Lower leg skin (tissue), 4 donors: ENCODE data around the gene MGLL. TPM values are rescaled to one million over a fixed set of nuclear protein-coding genes. Genes with fewer than 3 reads are reported as not detected.

Experiments used
- DNase-seq, 2 donors: peaks; one replicate each; pipeline ENCODE4 v3.0.0-alpha.2; 2019; ENCODE audit warnings: low spot score in 2 of 2
- H3K4me3 ChIP-seq: fragments of 200-600 bp; sonication (generic); 2 replicates; pipeline ENCODE4 v1.5.1; 2017; ENCODE audit warnings: mild to moderate bottlenecking, low read depth; ENCODE audit not compliant: poor library complexity, severe bottlenecking
- CTCF ChIP-seq, 3 donors: fragments of 450-650 bp; IDR thresholded peaks; one replicate each; pipeline ENCODE4 v1.5.1; 2016; ENCODE audit warnings: antibody characterized with exemption in 3 of 3, mild to moderate bottlenecking in 3 of 3, moderate library complexity in 2 of 3
- POLR2A ChIP-seq, 2 donors: fragments of 450-650 bp; IDR thresholded peaks; one replicate each; pipeline ENCODE4 v1.6.1; 2016 to 2017; ENCODE audit warnings: antibody characterized with exemption in 2 of 2, mild to moderate bottlenecking in 1 of 2, moderate library complexity in 1 of 2
- WGBS, 2 donors: methylation state at CpG; one replicate each; pipeline ENCODE4 v1.1.5; 2018; 5-methylcytosine and 5-hydroxymethylcytosine counted together
- intact Hi-C: fragments of 100-400 bp; cut with DNase I; formaldehyde crosslinking; loops from one replicate; pipeline ENCODE4 v1.15.0; 2023; ENCODE audit warnings: low total_unique reads
- total RNA-seq, 4 donors: library from RNA; depleted of rRNA; stranded (reverse); fragments of >200 nt; gene quantifications; one replicate each; pipeline ENCODE4 v1.1.0, GENCODE V29; 2016

MGLL gene
- total RNA-seq, 4 donors from 2014 or later: 44.0 to 57.4 (median 48.0) TPM

- no peak for TF ChIP-seq POLR2A (IDR thresholded peaks at IDR 0.05)
- TF ChIP-seq CTCF (IDR thresholded peaks at IDR 0.05): no peak
- WGBS, 2 donors: 83 to 84% methylated on average over 17 of the region's 17 CpGs
- no peak overlapping the region for H3K4me3 ChIP-seq
- intact Hi-C loops: loop anchor here (10.0 kb wide), 2 partner anchors 99 to 151 kb away; partner anchors contain the start of gene MGLL
- peak in 1 of 2 donors; percentile 49 for DNase-seq
Observed at GRCh38 chr3:127674101-127674721, 148.1 kb downstream of the MGLL start.

GRCh38 chr3:127673191-127674100, 148.9 kb downstream of the MGLL start:
- TF ChIP-seq POLR2A (IDR thresholded peaks at IDR 0.05) (no peak), CTCF (IDR thresholded peaks at IDR 0.05) (no peak)
- 19 to 31% methylated on average over 23 to 44 of the region's 51 CpGs for WGBS, 2 donors
- peak in 1 of 2 donors; percentile 89 for DNase-seq
- intact Hi-C loops: loop anchor here (10.0 kb wide), 2 partner anchors 99 to 151 kb away; partner anchors contain the start of gene MGLL
- H3K4me3 ChIP-seq: peak overlapping the region; percentile 76

- peak within 1 kb of the TSS; percentile 76 for H3K4me3 ChIP-seq
- TF ChIP-seq POLR2A (IDR thresholded peaks at IDR 0.05) (peak in 1 of 2 donors; percentile 32), CTCF (IDR thresholded peaks at IDR 0.05) (no peak)
- intact Hi-C loops: loop anchor here (10.0 kb wide), 2 partner anchors 98 to 152 kb away; partner anchors contain the start of gene MGLL
- DNase-seq: peak; percentile 80 to 97
- 0% methylated on average over 5 to 20 of the region's 102 CpGs for WGBS, 2 donors
Observed at GRCh38 chr3:127672429-127673190, 149.7 kb downstream of the MGLL start, which contains the start of gene ABTB1. TSS of gene ABTB1 (plus strand) at chr3:127672952. CDS start at chr3:127673026, 74 bp downstream.

DNA sequence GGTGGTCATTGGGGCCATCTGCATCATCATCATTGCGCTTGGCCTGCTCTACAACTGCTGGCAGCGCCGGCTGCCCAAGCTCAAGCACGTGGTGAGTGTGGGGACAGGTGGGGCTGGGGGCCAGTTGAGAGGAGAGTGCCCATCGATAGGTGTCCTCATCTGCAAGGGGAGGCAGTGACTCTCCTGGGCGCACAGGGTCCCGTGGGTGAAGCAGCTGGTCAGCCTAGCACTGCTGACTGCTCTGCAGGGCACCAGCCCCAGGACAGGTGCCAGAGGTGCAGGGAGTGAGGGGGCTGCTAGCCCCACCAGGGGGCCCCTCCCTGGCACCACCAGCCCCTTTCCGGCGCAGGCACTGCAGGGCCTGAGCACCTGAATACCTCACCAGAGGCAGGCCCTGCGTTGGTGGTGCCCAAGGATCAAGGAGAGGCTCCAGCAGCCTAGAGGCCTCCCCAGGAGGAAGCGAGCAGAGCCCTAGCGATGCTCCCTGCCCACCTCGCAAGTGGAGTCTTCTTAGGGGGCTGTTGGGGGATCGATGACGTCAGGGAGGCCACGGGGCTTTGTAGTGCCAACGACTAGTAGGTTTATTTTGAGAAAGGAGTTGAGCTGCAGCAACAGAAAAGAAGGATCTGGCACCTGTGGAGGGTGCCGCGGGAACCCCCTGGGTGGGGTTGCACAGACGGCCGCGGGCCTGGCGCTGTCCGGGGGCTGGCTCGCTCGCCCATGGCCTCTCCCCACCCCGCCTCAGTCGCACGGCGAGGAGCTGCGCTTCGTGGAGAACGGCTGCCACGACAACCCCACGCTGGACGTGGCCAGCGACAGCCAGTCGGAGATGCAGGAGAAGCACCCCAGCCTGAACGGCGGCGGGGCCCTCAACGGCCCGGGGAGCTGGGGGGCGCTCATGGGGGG, 150.5 kb downstream of the MGLL start:
- intact Hi-C loops: loop anchor here (10.0 kb wide), 2 partner anchors 97 to 153 kb away; partner anchors contain the start of gene MGLL
- no peak for TF ChIP-seq CTCF (IDR thresholded peaks at IDR 0.05)
- TF ChIP-seq POLR2A (IDR thresholded peaks at IDR 0.05): no peak
- DNase-seq: peak in 1 of 2 donors; percentile 88
- WGBS, 2 donors: 26 to 31% methylated on average over 18 to 37 of the region's 44 CpGs
- peak overlapping the region; percentile 33 for H3K4me3 ChIP-seq
